Choroid plexus epithelial cell (primary cell): ENCODE results near the gene MEA1.

Experiments
- DNase-seq: peaks from one replicate; pipeline ENCODE4 v3.0.0-alpha.2; 2010; ENCODE audit warnings: low read depth
- H3K4me3 ChIP-seq: 2 replicates; pipeline ENCODE4 v1.5.1; 2011; ENCODE audit warnings: low read depth, mild to moderate bottlenecking, control low read depth, low read length, moderate library complexity
- CTCF ChIP-seq: conservative IDR thresholded peaks from 2 replicates; pipeline ENCODE4 v1.5.1; 2011; ENCODE audit warnings: low read depth, mild to moderate bottlenecking, control low read depth, inconsistent platforms, low read length, moderate library complexity

MEA1 gene

DNA sequence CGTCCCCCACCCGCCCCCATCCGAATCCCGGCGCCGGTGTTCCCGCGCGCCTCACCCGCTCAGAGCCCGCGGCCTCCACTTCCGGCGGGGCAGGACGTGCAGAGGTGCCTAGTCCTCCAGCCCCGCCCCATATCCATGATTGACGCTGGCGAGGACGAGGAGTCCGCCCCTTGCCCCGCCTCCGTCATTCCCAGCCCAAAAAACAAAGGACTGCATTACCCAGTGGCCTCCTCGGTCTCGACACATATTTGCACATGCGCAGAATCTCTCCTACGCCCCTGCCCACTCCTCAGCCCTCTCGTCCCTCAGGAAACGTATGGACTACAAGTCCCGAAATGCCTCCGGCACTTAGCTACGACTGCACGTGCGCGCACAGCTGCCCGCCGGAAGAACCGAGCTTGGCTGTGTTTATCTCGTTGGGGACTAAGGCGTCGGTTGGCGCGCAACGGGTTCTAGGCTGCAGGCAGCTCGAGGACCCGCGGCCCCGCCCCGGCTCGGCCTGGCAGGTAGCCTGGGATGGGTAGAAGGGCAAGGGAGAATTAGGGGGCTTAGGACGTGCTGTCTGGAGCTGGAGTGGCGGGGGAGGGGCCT is at the start of gene MEA1, which contains the start of gene KLHDC3:
Gene MEA1 (minus strand): TSS at position 104 of the 591 bp plus-strand sequence. CDS start 133 bp downstream, outside the sequence.
Gene KLHDC3 (plus strand): TSS at position 407 of the 591 bp plus-strand sequence. CDS start 2,944 bp downstream, outside the sequence.
- peak within 1 kb of the TSS; percentile 96 for H3K4me3 ChIP-seq
- peak; percentile 100 for DNase-seq
- TF ChIP-seq CTCF: no peak

- no peak overlapping the region for H3K4me3 ChIP-seq
- no peak for TF ChIP-seq CTCF
- DNase-seq: no peak
Observed at GRCh38 chr6:43062818-43063217, 49.1 kb upstream of the MEA1 start.

DNA sequence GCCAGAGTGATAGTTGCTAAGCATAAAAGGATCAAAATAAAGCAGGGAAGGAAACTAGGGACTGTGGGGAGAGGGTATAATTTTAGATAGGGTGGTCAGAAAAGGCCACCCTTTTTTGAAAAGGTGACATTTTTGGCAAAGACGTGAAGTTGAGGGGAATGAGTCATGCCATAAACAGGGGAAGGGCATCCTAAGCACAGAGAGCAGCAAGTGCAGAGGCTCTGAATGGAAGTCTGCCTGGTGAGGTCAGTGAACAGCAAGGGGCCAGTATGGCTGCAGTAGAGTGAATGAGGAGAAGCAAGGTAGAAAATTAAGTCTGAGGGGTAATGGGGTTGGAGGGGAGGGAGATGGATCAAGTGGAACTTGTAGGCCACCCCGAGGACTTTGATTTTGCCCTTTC is 48.1 kb upstream of the MEA1 start:
- TF ChIP-seq CTCF: no peak
- H3K4me3 ChIP-seq: no peak overlapping the region
- DNase-seq: peak; percentile 47

GRCh38 chr6:43060755-43061633 is 47.2 kb upstream of the MEA1 start:
- DNase-seq: no peak
- no peak for TF ChIP-seq CTCF
- H3K4me3 ChIP-seq: no peak overlapping the region

DNA sequence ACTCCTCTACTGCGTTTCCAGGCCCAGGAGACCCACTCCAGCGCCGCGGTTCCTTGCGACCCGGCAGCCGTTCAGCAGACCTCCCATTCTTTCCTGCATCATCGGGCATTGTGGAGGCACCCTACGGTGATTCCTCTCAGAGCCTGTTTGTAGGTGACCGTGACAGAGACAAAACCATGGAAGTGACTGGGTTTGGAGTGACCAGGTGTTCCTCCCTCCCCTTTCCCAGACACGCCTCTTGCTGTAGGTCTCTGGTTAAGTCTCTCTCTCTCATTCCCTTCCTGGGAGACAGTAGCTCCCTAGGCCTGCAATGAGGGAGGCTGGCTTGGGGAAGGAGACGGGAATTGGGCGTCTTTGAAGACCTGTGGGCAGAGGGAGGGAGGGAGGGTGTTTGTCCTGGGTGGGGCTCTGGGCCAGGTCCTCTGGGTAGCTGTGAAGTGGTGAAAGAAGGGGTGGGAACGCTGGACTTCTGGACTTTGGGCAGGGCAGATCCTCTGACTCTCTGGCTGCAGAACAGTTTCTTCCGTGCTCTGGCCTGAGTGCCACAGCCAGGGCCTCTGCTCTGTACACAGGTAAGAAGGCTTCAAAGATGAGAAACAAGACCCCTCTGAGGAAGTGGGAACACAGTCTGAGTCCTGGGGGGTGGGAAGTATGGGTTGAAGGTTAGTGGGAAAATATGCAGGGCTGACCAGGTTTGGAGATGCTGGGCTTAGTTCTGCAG is 46.4 kb upstream of the MEA1 start:
- H3K4me3 ChIP-seq: peak overlapping the region; percentile 87
- TF ChIP-seq CTCF: no peak
- peak; percentile 18 for DNase-seq

DNA sequence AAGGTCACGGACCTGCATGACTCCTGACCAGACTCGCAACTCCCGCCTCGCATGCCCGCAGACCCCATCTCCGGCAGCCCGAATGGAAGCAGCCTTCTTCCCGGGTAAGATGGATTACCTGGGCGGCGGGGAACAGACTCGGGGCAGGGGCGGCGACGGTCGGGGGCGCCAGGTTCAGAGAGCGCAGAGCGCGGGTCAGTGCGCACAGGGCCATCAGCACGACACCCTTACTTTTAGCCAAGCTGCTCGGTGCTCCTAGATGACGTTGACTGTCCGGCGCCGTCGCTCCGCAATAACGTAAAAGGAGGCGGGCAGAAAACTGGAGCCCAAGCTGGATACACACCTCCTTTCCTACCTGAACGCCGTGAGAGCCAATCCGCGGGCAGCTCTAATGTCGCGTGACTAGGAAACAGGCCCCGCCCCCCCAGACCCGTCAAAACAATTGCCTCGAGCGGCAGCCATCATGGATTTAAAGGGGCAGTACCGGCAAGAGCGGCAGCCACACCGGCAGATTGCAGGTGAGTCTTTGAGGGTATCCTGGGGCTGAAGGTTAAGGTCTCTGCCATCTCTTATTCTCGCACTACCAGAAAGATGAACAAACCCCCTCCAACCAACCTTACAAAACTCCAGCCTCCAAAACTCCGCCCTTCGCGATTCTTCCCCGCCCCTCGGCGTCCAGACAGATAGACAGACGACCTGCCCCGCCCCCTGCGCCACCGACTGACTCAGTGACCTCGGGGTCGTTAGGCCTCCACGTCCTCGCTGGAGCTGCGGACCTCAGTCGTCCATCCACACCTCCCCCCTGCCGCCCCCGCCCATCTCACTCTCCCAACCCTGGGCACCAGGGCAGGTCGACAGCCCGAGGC is 45.7 kb upstream of the MEA1 start, which contains the start of the genes KLC4 and MRPL2:
Gene KLC4 (plus strand): TSS at position 464 of the 866 bp plus-strand sequence. CDS start 1,705 bp downstream, outside the sequence.
Gene MRPL2 (minus strand): TSS at position 267 of the 866 bp plus-strand sequence. CDS start 53 bp downstream, at position 214.
- TF ChIP-seq CTCF: no peak
- H3K4me3 ChIP-seq: peak within 1 kb of the TSS; percentile 87
- DNase-seq: peak; percentile 99
